ENCODE results near the gene PKP3.
"Not testable (repeated sequence)": the region's sequence is repeated elsewhere in the genome, so short reads cannot be mapped to it uniquely, and the experiment has no call there.

Gene PKP3

DNA sequence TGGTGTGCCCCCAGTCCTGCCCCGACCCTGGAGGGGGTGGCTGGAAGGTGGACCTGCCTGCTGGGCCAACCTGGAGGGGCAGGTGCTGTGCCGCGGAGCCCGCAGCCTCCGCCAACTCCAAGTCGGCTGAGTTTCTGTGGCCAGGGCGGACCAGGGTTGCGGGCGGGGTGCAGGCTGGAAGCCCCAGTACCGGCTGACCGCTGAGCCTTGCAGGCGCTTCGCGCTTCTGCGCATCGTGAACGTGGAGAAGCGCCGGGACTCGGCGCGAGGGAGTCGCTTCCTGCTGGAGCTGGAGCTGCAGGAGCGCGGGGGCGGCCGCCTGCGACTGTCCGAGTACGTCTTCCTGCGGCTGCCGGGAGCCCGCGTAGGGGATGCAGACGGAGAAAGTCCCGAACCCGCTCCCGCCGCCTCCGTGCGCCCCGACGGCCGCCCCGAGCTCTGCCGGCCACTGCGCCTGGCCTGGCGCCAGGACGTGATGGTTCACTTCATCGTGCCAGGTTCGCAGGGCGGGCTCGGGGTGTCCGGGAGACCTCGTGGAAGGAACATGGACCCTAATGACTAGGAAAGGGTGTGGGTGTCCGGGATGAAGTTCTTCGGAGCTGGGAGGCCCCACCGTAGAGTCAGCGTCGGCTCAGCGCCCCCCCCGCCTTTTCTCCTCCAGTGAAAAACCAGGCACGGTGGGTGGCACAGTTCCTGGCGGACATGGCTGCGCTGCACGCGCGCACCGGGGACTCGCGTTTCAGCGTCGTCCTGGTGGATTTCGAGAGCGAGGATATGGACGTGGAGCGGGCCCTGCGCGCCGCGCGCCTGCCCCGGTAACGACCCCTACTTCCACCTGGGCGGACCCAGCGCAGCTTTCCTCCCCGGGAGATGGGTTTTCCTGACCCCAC lies 14.6 kb upstream of the PKP3 start:
- no peak for DNase-seq

GRCh38 chr11:380095-380480 lies 13.9 kb upstream of the PKP3 start:
- DNase-seq = no peak

- no peak for DNase-seq
These were observed 13.5 kb upstream of the PKP3 start for GRCh38 chr11:380491-380890.

DNA sequence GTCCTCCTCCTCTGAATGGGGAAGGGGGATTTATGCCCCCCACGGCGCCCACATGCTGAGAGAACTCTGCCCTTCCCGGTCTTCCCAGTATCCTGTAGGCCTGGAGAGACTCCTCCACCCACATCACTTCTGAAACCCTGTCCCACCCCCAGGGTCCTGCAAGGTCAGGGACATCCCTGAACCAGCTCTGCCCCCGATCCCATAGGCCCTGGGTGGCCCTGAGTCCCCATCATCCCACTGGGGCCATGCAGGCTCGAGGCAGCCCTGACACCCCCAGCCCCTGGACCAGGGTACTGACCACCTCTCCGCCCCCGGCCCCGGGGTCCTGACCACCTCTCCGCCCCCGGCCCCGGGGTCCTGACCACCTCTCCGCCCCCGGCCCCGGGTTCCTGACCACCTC lies 13.0 kb upstream of the PKP3 start:
- DNase-seq = no peak

DNA sequence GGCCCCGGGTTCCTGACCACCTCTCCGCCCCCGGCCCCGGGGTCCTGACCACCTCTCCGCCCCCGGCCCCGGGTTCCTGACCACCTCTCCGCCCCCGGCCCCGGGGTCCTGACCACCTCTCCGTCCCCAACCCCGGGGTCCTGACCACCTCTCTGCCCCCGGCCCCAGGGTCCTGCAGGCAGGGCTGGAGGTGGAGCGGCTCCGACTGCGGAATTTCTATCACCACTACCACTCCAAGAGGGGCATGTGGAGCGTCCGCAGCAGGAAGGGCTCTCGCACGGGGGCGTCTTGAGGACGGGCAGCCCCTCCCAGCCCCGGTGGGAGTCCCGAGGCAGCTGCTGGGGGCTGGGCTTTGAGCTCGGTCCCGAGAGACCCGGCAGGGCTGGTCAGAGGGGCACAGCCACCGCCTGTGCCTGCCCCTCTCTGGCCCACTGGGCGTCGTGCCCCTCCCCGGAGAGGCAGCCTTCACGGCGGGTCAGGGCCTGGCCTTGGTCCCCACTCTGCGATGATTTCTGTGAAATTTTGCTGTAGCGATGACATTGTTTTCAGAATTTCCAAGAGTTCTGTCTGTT lies 12.4 kb upstream of the PKP3 start:
- DNase-seq = no peak

- no peak for DNase-seq
These were observed 11.9 kb upstream of the PKP3 start for GRCh38 chr11:382081-382629.

GRCh38 chr11:383431-383830 lies 10.6 kb upstream of the PKP3 start:
- no peak for DNase-seq

- no peak for DNase-seq
These were observed 9.5 kb upstream of the PKP3 start for GRCh38 chr11:384511-384910.

GRCh38 chr11:385594-386351 lies 8.2 kb upstream of the PKP3 start:
- DNase-seq = no peak

DNA sequence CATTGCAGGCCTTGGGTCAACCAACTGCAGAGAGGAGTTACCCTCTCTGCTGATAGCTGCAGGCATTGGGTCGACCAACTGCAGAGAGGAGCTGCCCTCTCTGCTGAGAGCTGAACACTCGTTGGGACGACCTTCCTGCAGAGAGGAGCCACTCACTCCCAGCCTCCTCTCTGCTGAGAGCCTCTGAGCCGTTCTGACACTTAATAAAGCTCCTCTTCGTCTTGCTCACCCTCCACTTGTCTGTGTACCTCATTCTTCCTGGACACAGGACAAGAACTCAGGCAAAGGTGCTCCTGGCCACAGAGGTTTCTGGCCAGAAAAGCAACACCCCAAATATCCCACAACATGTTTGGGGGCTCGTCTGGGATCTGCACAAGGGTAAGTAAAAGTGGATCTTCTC lies 7.5 kb upstream of the PKP3 start:
- DNase-seq = no peak

DNA sequence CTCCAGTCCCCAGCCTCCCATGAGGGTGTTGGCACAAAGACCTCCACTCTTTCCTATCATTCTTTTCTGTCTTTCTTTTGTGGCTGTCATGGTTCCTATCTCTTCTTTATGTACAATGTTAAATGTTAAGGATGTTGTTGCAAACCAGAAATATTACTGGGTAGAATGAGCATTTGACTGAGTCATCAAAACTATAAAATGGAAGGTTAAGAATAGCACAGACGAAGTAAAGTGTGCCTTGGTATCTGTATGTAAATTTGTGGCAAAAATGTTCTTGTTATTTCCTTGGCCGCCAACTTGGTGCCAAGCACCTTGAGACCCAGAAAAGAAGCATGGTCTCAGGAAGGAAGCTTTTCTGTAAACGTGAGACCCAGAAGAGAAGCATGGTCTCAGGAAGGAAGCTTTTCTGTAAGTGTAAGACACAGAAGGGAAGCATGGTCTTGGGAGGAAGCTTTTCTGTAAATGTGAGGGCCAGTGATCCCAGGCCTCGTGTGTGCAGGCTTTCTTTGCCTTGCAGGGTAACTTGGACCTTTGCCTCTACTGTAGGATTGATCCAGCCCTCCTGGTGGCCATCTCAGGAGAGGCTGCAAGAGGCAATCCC lies 6.7 kb upstream of the PKP3 start:
- no peak for DNase-seq

DNA sequence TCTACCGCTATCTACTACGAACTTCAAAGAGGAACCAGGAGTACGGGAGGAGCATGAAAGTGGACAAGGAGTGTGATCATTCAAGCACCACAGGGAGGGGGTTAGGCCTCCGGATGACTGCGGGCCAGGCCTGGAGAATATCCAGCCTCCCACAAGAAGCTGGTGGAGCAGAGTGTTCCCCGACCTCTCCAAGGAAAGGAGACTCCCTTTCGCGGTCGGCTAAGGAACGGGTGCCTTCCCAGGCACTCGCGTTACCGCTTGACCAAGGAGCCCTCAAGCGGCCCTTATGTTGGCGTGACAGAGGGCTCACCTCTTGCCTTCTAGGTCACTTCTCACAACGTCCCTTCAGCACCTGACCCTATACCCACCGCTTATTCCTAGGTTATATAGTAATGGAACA lies 4.6 kb upstream of the PKP3 start:
- not testable (repeated sequence) for DNase-seq

- DNase-seq = no peak
These were observed 3.8 kb upstream of the PKP3 start for GRCh38 chr11:390175-390574.

DNA sequence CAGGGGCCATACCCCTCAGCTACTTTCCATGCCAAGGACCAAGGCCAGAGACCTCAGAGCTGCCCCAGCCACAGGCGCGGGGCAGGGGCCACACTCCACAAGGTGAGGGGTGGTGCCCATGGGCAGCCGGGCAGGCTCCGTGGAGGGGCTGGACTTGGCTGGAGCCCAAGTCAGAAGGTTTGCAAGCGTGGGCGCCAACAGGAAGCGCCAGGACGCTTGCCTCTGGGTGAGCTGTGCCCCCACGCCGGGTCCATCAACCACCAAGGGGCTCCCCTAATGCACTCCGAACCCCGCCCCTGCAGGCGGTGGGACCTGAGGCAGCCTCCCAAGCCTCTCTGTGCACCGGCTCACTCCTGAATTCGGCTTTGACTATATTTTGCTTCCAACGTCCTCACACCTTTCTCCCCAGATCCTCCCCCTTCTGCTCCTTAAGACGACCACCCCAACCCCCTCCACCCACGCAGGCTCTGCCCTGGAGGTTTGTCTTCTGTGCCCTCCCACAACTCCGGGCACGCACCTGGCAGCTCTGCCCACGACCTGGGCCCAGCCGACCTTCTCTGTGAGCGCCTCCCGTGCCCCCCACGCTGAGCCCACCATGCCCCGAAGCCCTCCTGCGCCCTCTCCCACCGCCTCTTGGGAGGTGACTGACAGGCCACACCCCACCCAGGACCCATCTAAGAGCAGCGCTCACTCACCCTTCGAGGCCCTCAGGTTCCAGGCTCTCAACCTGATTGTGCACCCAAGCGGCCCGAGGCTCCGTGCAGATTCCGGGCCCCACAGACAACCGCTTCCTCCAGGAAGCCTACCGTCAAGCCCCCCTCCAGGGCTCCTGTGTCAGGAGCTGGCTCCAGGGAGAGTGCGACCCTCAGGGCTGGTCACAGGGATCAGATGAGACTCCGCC lies 2.6 kb upstream of the PKP3 start:
- no peak for DNase-seq

GRCh38 chr11:392102-392777 lies 1.8 kb upstream of the PKP3 start:
- DNase-seq = no peak

DNA sequence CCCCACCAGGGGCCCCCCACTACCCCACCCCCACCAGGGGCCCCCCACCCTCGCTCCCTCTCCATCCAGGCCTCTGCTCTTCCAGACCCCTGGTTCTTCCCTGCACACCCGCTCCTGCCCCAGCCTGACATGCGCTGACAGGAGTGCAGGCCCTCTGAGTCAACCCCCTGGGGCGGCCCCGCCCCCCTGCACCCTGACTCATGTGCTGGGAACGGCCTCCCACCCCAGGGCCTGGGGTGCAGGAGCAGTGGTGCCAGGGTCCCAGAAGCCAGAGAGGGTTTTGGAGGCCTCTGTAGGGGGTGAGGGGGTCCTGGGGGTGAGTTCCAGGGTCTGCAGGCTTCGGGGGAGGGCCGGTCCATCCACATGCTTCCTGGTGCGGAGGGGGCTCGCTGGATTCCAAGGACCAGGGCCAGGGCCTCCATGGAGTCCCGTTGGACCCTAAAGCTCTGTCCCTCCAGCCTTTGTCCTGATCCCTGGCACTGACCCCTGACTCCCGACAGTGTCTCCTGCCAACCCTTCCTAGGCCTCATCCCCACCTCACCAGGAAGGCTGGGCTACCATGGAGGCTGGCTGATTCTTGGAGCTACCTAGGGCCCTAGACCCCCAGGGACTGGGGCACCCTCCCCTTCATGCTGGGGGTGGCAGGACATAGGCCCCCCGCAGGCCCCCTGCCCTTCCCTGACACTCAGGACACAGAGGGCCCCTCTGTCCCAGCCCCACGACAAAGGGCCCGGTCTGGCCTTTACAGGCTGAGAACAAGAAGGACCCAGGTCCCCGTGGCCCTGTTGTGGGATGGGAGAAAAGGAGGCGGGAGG lies 583 bp upstream of the PKP3 start:
- no peak for DNase-seq

DNA sequence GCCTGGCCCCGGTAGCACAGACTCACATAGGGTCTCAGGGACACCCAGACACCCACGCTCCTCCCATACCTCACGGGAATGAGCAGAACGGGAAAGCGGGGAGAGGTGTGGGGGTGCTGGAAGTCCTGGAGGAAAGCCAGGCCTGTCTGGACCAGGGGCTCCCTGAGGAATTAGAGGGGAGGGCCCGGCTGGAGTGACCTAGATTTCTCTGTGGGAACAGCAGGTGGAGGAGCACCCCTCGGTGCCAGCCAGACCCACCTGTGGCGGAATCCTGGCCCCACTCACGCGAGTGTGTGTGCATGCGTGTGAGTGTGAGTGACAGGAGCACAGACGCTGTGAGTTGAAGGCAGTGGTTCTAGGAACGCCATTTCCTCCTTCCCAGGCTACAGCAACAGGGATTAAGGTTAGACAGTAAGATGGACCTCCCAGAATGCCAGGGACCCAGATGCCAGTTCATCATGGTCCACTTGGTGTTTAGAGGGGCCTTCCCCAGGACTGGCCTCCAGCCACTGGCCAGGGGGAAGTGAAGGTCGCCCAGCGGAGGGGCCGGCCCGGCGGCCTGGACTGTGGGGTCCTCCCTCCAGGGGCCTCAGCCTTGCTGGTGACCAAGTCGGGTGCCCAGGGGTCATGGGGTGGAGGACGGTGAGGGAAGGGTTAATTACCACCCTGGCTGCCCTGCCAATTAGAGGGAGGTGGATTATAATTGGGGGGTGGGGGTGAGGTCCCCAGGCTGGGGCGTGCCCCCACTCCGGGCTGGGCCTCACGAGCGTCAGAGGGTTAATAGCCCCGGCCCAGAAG lies 1.0 kb downstream of the PKP3 start:
- DNase-seq = no peak

- no peak for DNase-seq
These were observed 1.9 kb downstream of the PKP3 start for GRCh38 chr11:395866-396265.

- DNase-seq = no peak
These were observed 2.5 kb downstream of the PKP3 start for GRCh38 chr11:396511-396947.
